ENCODE results near the gene SLC17A7.
"Not testable (repeated sequence)": the region's sequence is repeated elsewhere in the genome, so short reads cannot be mapped to it uniquely, and the experiment has no call there.

The SLC17A7 gene

DNA sequence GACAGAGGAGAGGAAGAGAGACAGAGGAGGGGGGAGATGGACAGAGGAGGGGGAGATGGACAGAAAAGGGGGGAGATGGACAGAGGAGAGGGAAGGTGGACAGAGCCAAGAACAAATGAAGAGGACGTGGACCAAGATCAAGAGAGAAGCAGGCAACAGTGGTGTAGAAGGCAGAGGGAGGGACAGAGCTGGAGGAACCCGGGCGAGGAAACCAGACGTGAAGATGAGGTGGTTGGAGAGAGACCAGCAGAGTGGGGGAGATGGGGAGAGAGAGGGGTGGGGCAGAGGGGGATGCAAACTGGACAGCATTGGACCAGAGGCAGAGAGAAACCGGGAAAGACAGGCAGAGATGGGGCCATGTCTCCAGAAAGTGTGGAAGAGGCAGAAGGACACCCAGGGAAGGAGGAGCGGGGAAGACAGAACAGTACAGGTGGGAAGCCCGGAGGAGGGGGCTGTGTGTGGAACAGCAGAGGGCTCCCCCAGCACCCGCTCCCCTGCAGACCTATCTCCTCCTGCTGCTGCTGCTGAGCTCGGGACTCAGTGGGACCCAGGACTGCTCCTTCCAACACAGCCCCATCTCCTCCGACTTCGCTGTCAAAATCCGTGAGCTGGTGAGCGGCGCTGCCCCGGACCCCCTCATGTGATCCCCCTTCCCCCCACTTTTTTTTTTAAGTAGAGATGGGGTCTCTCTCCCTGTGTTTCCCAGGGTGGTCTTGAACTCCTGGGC, 34.0 kb upstream of the SLC17A7 start:
- peak overlapping the region; percentile 80 for H3K4me3 Mint-ChIP-seq
- no peaks in the 10 kb centered on the region for H3K9me3 Mint-ChIP-seq
- DNase-seq (peak; percentile 29), ATAC-seq (no peak)
- H3K27me3 Mint-ChIP-seq, result no peaks in the 10 kb centered on the region
- H3K36me3 Mint-ChIP-seq (ENCODE audit: low read depth), result peaks cover 4% of the 10 kb centered on the region
- H3K4me1 Mint-ChIP-seq, result peaks cover 51% of the 10 kb centered on the region
- H3K27ac Mint-ChIP-seq, result peak overlapping the region; percentile 90

DNA sequence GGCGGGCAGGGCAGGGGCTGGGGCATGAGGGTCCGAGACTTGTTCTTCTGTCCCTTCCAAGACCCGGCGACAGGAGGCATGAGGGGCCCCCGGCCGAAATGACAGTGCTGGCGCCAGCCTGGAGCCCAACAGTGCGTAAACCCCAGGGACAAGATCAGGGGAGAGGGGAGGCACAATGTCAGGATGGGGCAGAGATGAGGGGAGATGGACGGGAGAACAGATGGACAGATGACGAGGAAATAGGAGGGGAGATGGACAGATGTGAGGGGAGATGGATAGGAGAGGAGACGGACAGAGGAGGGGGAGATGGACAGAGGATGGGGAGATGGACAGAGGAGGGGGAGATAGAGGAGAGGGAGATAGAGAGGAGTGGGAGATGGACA, 33.2 kb upstream of the SLC17A7 start:
- ATAC-seq, result no peak
- Mint-ChIP-seq H3K36me3 (ENCODE audit: low read depth) (peaks cover 4% of the 10 kb centered on the region), H3K4me3 (peak overlapping the region; percentile 80), H3K27ac (peak overlapping the region; percentile 90), H3K9me3 (no peaks in the 10 kb centered on the region), H3K4me1 (peaks cover 60% of the 10 kb centered on the region), H3K27me3 (no peaks in the 10 kb centered on the region)
- no peak for DNase-seq

GRCh38 chr19:49473868-49474541, 32.7 kb upstream of the SLC17A7 start, which contains the start of gene FLT3LG:
FLT3LG (plus strand) TSS chr19:49474215; CDS start chr19:49474640, 425 bp downstream.
- no peaks in the 10 kb centered on the region for H3K9me3 Mint-ChIP-seq
- H3K36me3 Mint-ChIP-seq (ENCODE audit: low read depth), result peaks cover 7% of the 10 kb centered on the region
- H3K4me3 Mint-ChIP-seq, result peak within 1 kb of the TSS; percentile 80
- peak within 1 kb of the TSS; percentile 90 for H3K27ac Mint-ChIP-seq
- H3K4me1 Mint-ChIP-seq, result peaks cover 63% of the 10 kb centered on the region
- DNase-seq, result peak; percentile 91
- ATAC-seq, result peak; percentile 55
- no peaks in the 10 kb centered on the region for H3K27me3 Mint-ChIP-seq

- H3K27ac Mint-ChIP-seq, result peak overlapping the region; percentile 90
- not testable (repeated sequence) for H3K9me3 Mint-ChIP-seq; H3K36me3 Mint-ChIP-seq (ENCODE audit: low read depth); H3K27me3 Mint-ChIP-seq; ATAC-seq; DNase-seq
- H3K4me1 Mint-ChIP-seq, result peaks cover 65% of the 10 kb centered on the region
- H3K4me3 Mint-ChIP-seq, result peak overlapping the region; percentile 80
Measured at GRCh38 chr19:49473501-49473867, 32.2 kb upstream of the SLC17A7 start.

- ATAC-seq (no peak), DNase-seq (peak; percentile 30)
- Mint-ChIP-seq H3K9me3 (no peaks in the 10 kb centered on the region), H3K27ac (peak overlapping the region; percentile 90), H3K27me3 (no peaks in the 10 kb centered on the region), H3K36me3 (ENCODE audit: low read depth) (peaks cover 7% of the 10 kb centered on the region), H3K4me3 (peak overlapping the region; percentile 41), H3K4me1 (peaks cover 69% of the 10 kb centered on the region)
Measured at GRCh38 chr19:49472936-49473335, 31.6 kb upstream of the SLC17A7 start.

GRCh38 chr19:49470615-49470978, 29.3 kb upstream of the SLC17A7 start:
- Mint-ChIP-seq H3K4me3 (peak overlapping the region; percentile 40), H3K4me1 (peaks cover 64% of the 10 kb centered on the region), H3K36me3 (ENCODE audit: low read depth) (peaks cover 3% of the 10 kb centered on the region), H3K27ac (peak overlapping the region; percentile 62), H3K27me3 (no peaks in the 10 kb centered on the region), H3K9me3 (no peaks in the 10 kb centered on the region)
- DNase-seq, result no peak
- no peak for ATAC-seq

DNA sequence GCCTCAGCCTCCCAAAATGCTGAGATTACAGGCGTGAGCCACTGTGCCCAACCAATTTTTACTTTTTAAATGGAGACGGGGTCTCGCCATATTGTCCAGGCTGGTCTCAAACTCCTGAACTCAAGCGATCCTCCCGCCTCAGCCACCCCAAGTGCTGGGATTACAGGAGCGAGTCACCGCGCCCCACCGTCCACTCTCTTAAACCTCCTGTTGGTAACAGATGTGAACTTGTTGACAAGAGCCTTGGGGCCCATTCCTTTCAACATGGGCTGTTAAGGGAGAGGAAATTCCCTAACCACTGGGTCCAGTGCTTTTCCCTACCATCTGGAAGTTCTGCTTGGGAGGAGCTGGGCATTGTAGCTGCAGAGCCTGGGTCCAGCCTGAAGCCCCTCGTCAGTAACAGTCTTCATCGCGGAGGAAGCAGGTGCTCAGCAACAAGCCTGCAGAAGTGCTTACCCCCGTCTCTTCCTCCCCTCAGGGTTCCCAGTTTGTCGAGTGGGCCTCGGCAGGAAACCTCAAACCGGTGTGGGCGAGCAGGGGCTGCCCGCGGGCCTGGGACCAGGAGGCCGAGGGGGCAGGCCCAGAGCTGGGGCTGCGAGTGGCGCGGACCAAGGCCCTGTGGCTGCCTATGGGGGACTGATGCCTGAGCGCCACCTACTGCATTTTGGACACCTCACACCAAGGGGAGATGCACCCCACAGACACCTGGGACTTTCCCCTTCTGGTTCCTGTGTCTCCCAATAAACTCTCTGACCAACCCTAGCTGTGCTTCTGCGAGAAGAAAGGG, 28.7 kb upstream of the SLC17A7 start:
- Mint-ChIP-seq H3K27ac (peak overlapping the region; percentile 62), H3K4me3 (peak overlapping the region; percentile 40), H3K4me1 (peaks cover 60% of the 10 kb centered on the region), H3K27me3 (no peaks in the 10 kb centered on the region), H3K36me3 (ENCODE audit: low read depth) (peaks cover 3% of the 10 kb centered on the region), H3K9me3 (no peaks in the 10 kb centered on the region)
- peak; percentile 70 for ATAC-seq
- DNase-seq, result peak; percentile 87

- ATAC-seq, result peak; percentile 79
- no peaks in the 10 kb centered on the region for H3K9me3 Mint-ChIP-seq
- H3K36me3 Mint-ChIP-seq (ENCODE audit: low read depth), result peaks cover 3% of the 10 kb centered on the region
- peak overlapping the region; percentile 59 for H3K4me3 Mint-ChIP-seq
- no peaks in the 10 kb centered on the region for H3K27me3 Mint-ChIP-seq
- peak overlapping the region; percentile 73 for H3K27ac Mint-ChIP-seq
- DNase-seq, result peak; percentile 72
- H3K4me1 Mint-ChIP-seq, result peaks cover 57% of the 10 kb centered on the region
Measured at GRCh38 chr19:49468746-49469447, 27.6 kb upstream of the SLC17A7 start.

DNA sequence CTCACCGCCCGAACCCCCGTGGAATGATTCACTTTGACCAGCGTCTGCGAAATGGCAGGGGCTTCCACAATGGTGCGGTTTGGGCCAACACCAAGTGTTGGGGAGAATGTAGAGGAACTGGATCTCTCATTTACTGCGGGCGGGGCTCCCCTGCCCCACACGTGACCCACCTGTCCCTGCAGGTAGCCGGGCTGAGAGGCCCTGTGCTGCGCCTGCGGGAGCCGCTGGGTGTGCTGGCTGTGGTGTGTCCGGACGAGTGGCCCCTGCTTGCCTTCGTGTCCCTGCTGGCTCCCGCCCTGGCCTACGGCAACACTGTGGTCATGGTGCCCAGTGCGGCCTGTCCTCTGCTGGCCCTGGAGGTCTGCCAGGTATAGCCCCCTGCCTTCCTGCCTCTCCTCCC, 26.9 kb upstream of the SLC17A7 start:
- H3K9me3 Mint-ChIP-seq, result no peaks in the 10 kb centered on the region
- no peak overlapping the region for H3K4me3 Mint-ChIP-seq
- H3K4me1 Mint-ChIP-seq, result peaks cover 51% of the 10 kb centered on the region
- ATAC-seq (no peak), DNase-seq (no peak)
- peaks cover 3% of the 10 kb centered on the region for H3K36me3 Mint-ChIP-seq (ENCODE audit: low read depth)
- H3K27me3 Mint-ChIP-seq, result no peaks in the 10 kb centered on the region
- peak overlapping the region; percentile 73 for H3K27ac Mint-ChIP-seq

DNA sequence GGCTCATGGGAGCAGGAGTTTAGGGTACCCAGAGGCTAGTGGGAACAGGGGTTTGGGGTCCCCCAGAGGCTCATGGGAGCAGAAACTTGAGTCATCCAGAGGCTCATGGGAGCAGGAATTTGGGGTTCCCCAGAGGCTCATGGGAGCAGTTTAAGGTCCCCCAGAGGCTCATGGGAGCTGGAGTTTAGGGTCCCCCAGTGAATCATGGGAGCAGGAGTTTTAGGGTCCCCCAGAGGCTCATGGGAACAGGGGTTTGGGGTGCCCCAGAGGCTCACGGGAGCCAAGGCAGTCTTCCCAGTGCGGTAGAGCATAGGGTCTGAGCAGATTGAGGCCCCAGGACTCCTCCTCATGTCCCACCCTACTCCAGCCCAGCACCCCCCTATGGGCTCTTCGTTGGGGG, 24.0 kb upstream of the SLC17A7 start:
- ATAC-seq (no peak), DNase-seq (no peak)
- H3K4me1 Mint-ChIP-seq, result peaks cover 28% of the 10 kb centered on the region
- H3K4me3 Mint-ChIP-seq, result no peak overlapping the region
- H3K9me3 Mint-ChIP-seq, result no peaks in the 10 kb centered on the region
- peaks cover 4% of the 10 kb centered on the region for H3K36me3 Mint-ChIP-seq (ENCODE audit: low read depth)
- no peaks in the 10 kb centered on the region for H3K27me3 Mint-ChIP-seq
- no peak overlapping the region for H3K27ac Mint-ChIP-seq

DNA sequence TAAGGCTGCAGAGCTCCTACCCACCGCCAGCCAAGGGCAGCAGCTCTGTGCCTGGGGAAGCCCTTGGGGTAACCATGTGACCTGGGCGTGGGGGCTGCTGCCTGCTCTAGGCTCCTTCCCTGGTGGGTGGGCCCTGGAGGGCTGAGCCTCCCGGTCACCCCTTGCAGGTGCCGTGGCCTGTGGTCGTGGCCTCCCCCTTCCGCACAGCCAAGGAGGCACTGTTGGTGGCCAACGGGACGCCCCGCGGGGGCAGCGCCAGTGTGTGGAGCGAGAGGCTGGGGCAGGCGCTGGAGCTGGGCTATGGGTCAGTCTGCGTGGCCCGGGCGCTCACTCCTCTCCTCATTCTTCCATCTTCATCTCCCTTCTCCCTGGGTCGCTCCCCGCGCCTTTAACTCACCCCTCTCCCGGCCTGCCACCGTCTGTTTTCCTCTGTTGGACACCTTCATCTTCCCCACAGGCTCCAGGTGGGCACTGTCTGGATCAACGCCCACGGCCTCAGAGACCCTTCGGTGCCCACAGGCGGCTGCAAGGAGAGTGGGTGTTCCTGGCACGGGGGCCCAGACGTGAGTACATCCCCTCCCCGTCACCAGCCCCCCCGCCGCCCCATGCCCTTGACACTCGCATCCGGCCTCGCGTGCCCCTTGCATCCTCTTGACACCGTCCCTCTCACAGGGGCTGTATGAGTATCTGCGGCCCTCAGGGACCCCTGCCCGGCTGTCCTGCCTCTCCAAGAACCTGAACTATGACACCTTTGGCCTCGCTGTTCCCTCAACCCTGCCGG, 22.8 kb upstream of the SLC17A7 start:
- Mint-ChIP-seq H3K36me3 (ENCODE audit: low read depth) (peaks cover 6% of the 10 kb centered on the region), H3K27me3 (no peaks in the 10 kb centered on the region), H3K9me3 (no peaks in the 10 kb centered on the region), H3K4me1 (peaks cover 18% of the 10 kb centered on the region), H3K27ac (no peak overlapping the region), H3K4me3 (no peak overlapping the region)
- ATAC-seq (no peak), DNase-seq (no peak)

- H3K4me3 Mint-ChIP-seq, result no peak overlapping the region
- peaks cover 5% of the 10 kb centered on the region for H3K36me3 Mint-ChIP-seq (ENCODE audit: low read depth)
- no peaks in the 10 kb centered on the region for H3K9me3 Mint-ChIP-seq
- no peaks in the 10 kb centered on the region for H3K27me3 Mint-ChIP-seq
- H3K27ac Mint-ChIP-seq, result no peak overlapping the region
- no peak for DNase-seq
- no peak for ATAC-seq
- peaks cover 2% of the 10 kb centered on the region for H3K4me1 Mint-ChIP-seq
Measured at GRCh38 chr19:49462492-49462891, 21.2 kb upstream of the SLC17A7 start.

DNA sequence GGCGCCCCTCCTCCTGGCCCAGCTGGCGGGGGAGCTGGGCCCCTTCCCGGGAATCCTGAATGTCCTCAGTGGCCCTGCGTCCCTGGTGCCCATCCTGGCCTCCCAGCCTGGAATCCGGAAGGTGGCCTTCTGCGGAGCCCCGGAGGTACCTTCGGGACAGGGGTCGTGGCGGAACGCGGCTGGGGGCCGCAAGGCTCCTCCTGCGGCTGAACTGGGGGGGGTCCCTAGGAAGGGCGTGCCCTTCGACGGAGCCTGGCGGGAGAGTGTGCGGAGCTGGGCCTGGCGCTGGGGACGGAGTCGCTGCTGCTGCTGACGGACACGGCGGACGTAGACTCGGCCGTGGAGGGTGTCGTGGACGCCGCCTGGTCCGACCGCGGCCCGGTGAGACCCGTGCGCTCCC, 20.3 kb upstream of the SLC17A7 start:
- ATAC-seq (no peak), DNase-seq (no peak)
- Mint-ChIP-seq H3K9me3 (no peaks in the 10 kb centered on the region), H3K36me3 (ENCODE audit: low read depth) (peaks cover 7% of the 10 kb centered on the region), H3K4me3 (no peak overlapping the region), H3K27ac (no peak overlapping the region), H3K27me3 (no peaks in the 10 kb centered on the region), H3K4me1 (no peaks in the 10 kb centered on the region)

GRCh38 chr19:49461130-49461529, 19.8 kb upstream of the SLC17A7 start:
- H3K9me3 Mint-ChIP-seq; H3K27ac Mint-ChIP-seq; H3K4me1 Mint-ChIP-seq; H3K36me3 Mint-ChIP-seq (ENCODE audit: low read depth); DNase-seq; ATAC-seq; H3K27me3 Mint-ChIP-seq; H3K4me3 Mint-ChIP-seq: not testable (repeated sequence)

Measured in activated naive CD8-positive, alpha-beta T cell treated with anti-CD3 and anti-CD28 coated beads, Interleukin-2, amount 50 U/mL, for 24 hours (primary cell).